GM18508 (cell line): ENCODE measurements around the gene KRT8.
"Not testable (repeated sequence)": the region's sequence is repeated elsewhere in the genome, so short reads cannot be mapped to it uniquely, and the experiment has no call there.

Source experiments
- ATAC-seq: cut with Tn5 transposase; IDR thresholded peaks from one replicate; pipeline ENCODE4 v1.9.1; 2021; ENCODE audit warnings: moderate number of reproducible peaks; ENCODE audit not compliant: insufficient read depth, unreplicated experiment

Gene KRT8

GRCh38 chr12:52904509-52905300 is at the start of gene KRT8:
KRT8 (minus strand) TSS chr12:52905076; CDS start chr12:52904981, 95 bp downstream.
- not testable (repeated sequence) for ATAC-seq

GRCh38 chr12:52953181-52953841 is 48.4 kb upstream of the KRT8 start:
- ATAC-seq, result no peak

GRCh38 chr12:52952076-52952801 is 47.4 kb upstream of the KRT8 start:
- no peak for ATAC-seq

- no peak for ATAC-seq
These were observed 46.8 kb upstream of the KRT8 start for GRCh38 chr12:52951640-52952039.

- ATAC-seq, result no peak
These were observed 46.2 kb upstream of the KRT8 start for GRCh38 chr12:52951126-52951525.

- no peak for ATAC-seq
These were observed 45.7 kb upstream of the KRT8 start for GRCh38 chr12:52950553-52950952.

GRCh38 chr12:52949413-52950331 is 44.8 kb upstream of the KRT8 start:
- ATAC-seq, result no peak

- ATAC-seq, result no peak
These were observed 43.0 kb upstream of the KRT8 start for GRCh38 chr12:52947738-52948423.

GRCh38 chr12:52946797-52947547 is 42.1 kb upstream of the KRT8 start:
- no peak for ATAC-seq

GRCh38 chr12:52946334-52946733 is 41.5 kb upstream of the KRT8 start:
- no peak for ATAC-seq

- ATAC-seq, result no peak
These were observed 40.7 kb upstream of the KRT8 start for GRCh38 chr12:52945389-52946232.

- no peak for ATAC-seq
These were observed 40.0 kb upstream of the KRT8 start for GRCh38 chr12:52944683-52945388.

GRCh38 chr12:52942901-52943181 is 38.0 kb upstream of the KRT8 start:
- no peak for ATAC-seq

- ATAC-seq, result no peak
These were observed 37.4 kb upstream of the KRT8 start for GRCh38 chr12:52942066-52942900.

GRCh38 chr12:52929538-52929937 is 24.7 kb upstream of the KRT8 start:
- no peak for ATAC-seq

GRCh38 chr12:52927964-52928363 is 23.1 kb upstream of the KRT8 start:
- no peak for ATAC-seq
